HG02571 (cell line): ENCODE measurements around the gene USH2A.

Experiments used
- ATAC-seq: cut with Tn5 transposase; IDR thresholded peaks from one replicate; pipeline ENCODE4 v1.9.1; 2021; ENCODE audit warnings: mild to moderate bottlenecking, moderate library complexity; ENCODE audit not compliant: unreplicated experiment

The USH2A gene

GRCh38 chr1:215665215-215665614 lies 758.0 kb downstream of the USH2A start:
- no peak for ATAC-seq

GRCh38 chr1:215661033-215661432 lies 762.2 kb downstream of the USH2A start:
- ATAC-seq, result no peak

GRCh38 chr1:215660259-215660658 lies 763.0 kb downstream of the USH2A start:
- no peak for ATAC-seq

- ATAC-seq, result no peak
Measured at GRCh38 chr1:215657047-215657446, 766.2 kb downstream of the USH2A start.

GRCh38 chr1:215652371-215652770 lies 770.9 kb downstream of the USH2A start:
- ATAC-seq, result no peak

GRCh38 chr1:215651867-215652266 lies 771.4 kb downstream of the USH2A start:
- ATAC-seq, result no peak

GRCh38 chr1:215650446-215651149 lies 772.6 kb downstream of the USH2A start:
- no peak for ATAC-seq

GRCh38 chr1:215648957-215649356 lies 774.3 kb downstream of the USH2A start:
- no peak for ATAC-seq

- no peak for ATAC-seq
Measured at GRCh38 chr1:215647738-215648137, 775.5 kb downstream of the USH2A start.

- ATAC-seq, result no peak
Measured at GRCh38 chr1:215645861-215646260, 777.4 kb downstream of the USH2A start.

GRCh38 chr1:215645182-215645581 lies 778.1 kb downstream of the USH2A start:
- no peak for ATAC-seq

- ATAC-seq, result no peak
Measured at GRCh38 chr1:215643592-215644321, 779.5 kb downstream of the USH2A start.

- no peak for ATAC-seq
Measured at GRCh38 chr1:215640429-215641148, 782.7 kb downstream of the USH2A start.

- no peak for ATAC-seq
Measured at GRCh38 chr1:215637041-215637573, 786.1 kb downstream of the USH2A start.

- ATAC-seq, result no peak
Measured at GRCh38 chr1:215636258-215636965, 786.8 kb downstream of the USH2A start.

GRCh38 chr1:215635827-215636226 lies 787.4 kb downstream of the USH2A start:
- ATAC-seq, result no peak

- ATAC-seq, result no peak
Measured at GRCh38 chr1:215631489-215631888, 791.8 kb downstream of the USH2A start.

GRCh38 chr1:215631040-215631439 lies 792.2 kb downstream of the USH2A start:
- ATAC-seq, result no peak

GRCh38 chr1:215625949-215626348 lies 797.3 kb downstream of the USH2A start:
- ATAC-seq, result no peak

GRCh38 chr1:215623162-215623561 lies 800.1 kb downstream of the USH2A start:
- no peak for ATAC-seq

- no peak for ATAC-seq
Measured at GRCh38 chr1:215617979-215618378, 805.3 kb downstream of the USH2A start.
